GM21390 (cell line): ENCODE measurements around the gene ZNF592.

Experiments used
- ATAC-seq: cut with Tn5 transposase; IDR thresholded peaks from one replicate; pipeline ENCODE4 v1.9.1; 2021; ENCODE audit not compliant: unreplicated experiment

ZNF592 gene

DNA sequence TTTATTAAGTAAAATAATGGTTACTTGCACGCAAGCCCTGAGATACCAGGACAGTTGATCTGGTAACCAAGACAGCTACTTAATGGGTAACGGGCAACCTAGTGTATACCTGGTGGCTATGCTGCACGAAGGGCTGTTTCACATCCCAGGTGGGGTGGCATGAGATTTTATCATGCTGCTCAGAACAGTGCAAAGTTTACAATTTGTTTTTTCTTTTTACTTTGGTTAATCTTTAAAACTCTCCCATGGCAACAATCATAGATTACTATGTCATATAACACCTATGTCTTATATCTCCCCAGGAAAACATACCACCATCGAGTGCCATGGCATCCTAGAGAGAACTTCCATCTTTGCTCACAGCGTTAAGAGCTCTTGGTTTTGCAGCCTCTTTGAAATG, 103.8 kb downstream of the ZNF592 start:
- no peak for ATAC-seq

DNA sequence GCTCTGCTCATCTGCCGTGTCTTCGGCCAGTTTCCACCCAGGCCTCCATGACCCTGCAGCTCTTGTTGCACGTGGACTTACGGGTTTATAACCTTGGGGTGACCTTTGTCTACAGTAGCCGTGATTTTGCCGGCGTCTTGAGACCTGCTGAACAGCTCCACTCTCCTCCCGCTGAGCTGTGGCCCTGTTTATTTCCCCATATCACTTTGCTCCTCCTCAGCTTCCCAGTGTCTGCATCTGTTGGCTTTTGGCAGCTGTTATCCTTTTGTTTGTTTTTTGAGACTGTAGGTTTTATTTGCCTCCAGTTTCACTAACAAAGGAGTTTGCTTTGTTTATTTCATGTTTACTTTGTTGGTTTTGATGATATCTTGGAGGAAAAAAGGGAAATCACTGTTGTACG, 106.7 kb downstream of the ZNF592 start:
- no peak for ATAC-seq

DNA sequence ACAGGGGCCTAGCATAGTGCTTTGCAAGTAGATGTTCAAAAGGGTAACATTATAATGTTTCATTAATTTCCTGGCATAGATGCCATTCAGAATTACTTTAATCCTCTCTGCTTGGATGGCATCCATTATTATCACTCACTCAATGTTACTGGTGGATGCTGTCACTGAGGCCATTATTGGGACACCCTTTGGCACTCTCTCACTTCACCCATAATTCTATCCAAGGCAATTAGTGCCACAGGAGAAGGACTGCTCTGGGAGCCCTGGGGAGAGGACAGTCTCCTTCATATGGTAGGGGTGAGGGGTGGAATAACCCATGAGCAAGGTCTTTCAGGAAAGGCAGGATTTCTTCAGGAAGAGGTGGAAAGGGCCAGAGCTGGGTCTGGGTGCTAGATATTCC, 107.4 kb downstream of the ZNF592 start:
- ATAC-seq: no peak
